NCI-H446 treated with DMSO at 0.1 percent for 48 hours (cell line): ENCODE results near the gene FAAP24.
"Not testable (repeated sequence)": the region's sequence is repeated elsewhere in the genome, so short reads cannot be mapped to it uniquely, and the experiment has no call there.

Experiments used
- DNase-seq: peaks from one replicate; lab custom pipeline; 2025; lab: John Stamatoyannopoulos, UW

The FAAP24 gene

GRCh38 chr19:32998722-32999121, 26.7 kb downstream of the FAAP24 start:
- no peak for DNase-seq

GRCh38 chr19:33000510-33000909, 28.5 kb downstream of the FAAP24 start:
- DNase-seq = no peak

- DNase-seq = no peak
Observed at GRCh38 chr19:33000910-33001309, 28.9 kb downstream of the FAAP24 start.

GRCh38 chr19:33002126-33002865, 30.3 kb downstream of the FAAP24 start:
- peak; percentile 2 for DNase-seq

GRCh38 chr19:33003424-33004024, 31.5 kb downstream of the FAAP24 start:
- DNase-seq = not testable (repeated sequence)

- DNase-seq = no peak
Observed at GRCh38 chr19:33005440-33005839, 33.4 kb downstream of the FAAP24 start.

- DNase-seq = no peak
Observed at GRCh38 chr19:33008738-33009137, 36.7 kb downstream of the FAAP24 start.

- DNase-seq = not testable (repeated sequence)
Observed at GRCh38 chr19:33010891-33011290, 38.8 kb downstream of the FAAP24 start.

GRCh38 chr19:33022472-33023116, 50.6 kb downstream of the FAAP24 start:
- DNase-seq = no peak

- DNase-seq = no peak
Observed at GRCh38 chr19:33024398-33024797, 52.4 kb downstream of the FAAP24 start.

- not testable (repeated sequence) for DNase-seq
Observed at GRCh38 chr19:33025468-33026238, 53.6 kb downstream of the FAAP24 start.

- DNase-seq = not testable (repeated sequence)
Observed at GRCh38 chr19:33026602-33027001, 54.6 kb downstream of the FAAP24 start.
